Measurements from ENCODE around the gene RNASE13. TPM values are rescaled to one million over a fixed set of nuclear protein-coding genes. Genes with fewer than 3 reads are reported as not detected.
A peak's percentile ranks its signal among the peaks of the same experiment; 100 is the strongest.

Gene RNASE13
- total RNA-seq, 1 experiment from 2014 or later = not detected

DNA sequence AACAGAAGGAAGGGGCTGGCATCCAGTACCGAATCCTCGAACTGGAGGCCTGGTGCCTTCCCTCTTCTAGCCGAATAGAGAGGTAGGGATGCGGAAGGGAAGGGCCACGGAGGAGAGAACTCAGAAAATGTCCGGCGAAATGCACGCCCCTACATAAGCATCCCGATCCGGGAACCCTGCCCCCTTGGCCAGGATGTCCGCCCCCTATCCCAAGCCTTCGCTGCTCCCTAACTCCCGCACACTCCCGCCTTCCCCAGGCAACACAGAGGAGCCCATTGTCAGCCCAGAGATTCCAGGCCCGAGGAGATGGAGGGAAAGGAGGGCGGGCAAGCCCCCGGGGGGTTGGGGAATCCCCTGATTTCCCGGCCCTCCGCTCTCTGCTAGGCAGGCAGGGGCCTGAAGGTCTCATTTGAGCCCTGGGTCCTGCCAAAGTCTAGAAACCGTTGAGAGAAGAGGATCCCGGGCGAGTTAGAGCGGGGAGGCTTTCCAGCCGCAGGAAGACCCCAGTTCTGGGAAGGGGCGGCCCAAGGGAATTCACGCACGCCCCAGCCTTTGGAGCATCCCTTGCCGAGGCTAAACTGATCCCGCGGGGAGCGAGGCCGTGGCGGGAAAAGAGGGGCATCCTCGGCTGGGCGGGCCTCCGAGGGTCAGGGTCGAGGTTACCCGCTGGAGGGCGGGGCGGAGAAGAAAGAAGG, 34.9 kb upstream of the RNASE13 start:
- Histone ChIP-seq H3K27ac (ENCODE audit: low read length) (no peak overlapping the region), H3K4me1 (ENCODE audit: low read length) (peaks cover 26% of the 10 kb centered on the region), H4K20me1 (ENCODE audit: insufficient read depth, low read depth, low read length) (no peaks in the 10 kb centered on the region), H2AFZ (ENCODE audit: low read length) (no peak overlapping the region), H3K4me2 (ENCODE audit: low read depth, low read length, poor library complexity, severe bottlenecking) (peak overlapping the region; percentile 69), H3K27me3 (ENCODE audit: low read length) (peaks cover 3% of the 10 kb centered on the region; the same call in 1 of the 2 replicates), H3K4me3 (ENCODE audit: low read length) (peak overlapping the region; percentile 64; the same call in 1 of the 2 replicates), H3K9me3 (ENCODE audit: low read length) (no peaks in the 10 kb centered on the region), H3K36me3 (ENCODE audit: insufficient read depth, low read length) (no peaks in the 10 kb centered on the region), H3K9ac (ENCODE audit: low read length) (peak overlapping the region; percentile 64; the same call in 1 of the 2 replicates), H3K79me2 (ENCODE audit: low read length) (no peaks in the 10 kb centered on the region), H3K9me2 (replicated peaks; ENCODE audit: insufficient read depth, low read length) (no peaks in the 10 kb centered on the region)
- no peak for DNase-seq

GRCh38 chr14:21068521-21069387, 34.1 kb upstream of the RNASE13 start:
- no peaks in the 10 kb centered on the region for H4K20me1 ChIP-seq (ENCODE audit: insufficient read depth, low read depth, low read length)
- H3K27ac ChIP-seq (ENCODE audit: low read length) = no peak overlapping the region
- peak; percentile 86 for DNase-seq
- peaks cover 3% of the 10 kb centered on the region; the same call in 1 of the 2 replicates for H3K27me3 ChIP-seq (ENCODE audit: low read length)
- peaks cover 26% of the 10 kb centered on the region for H3K4me1 ChIP-seq (ENCODE audit: low read length)
- no peaks in the 10 kb centered on the region for H3K79me2 ChIP-seq (ENCODE audit: low read length)
- H3K4me3 ChIP-seq (ENCODE audit: low read length) = no peak overlapping the region
- H3K9ac ChIP-seq (ENCODE audit: low read length) = no peak overlapping the region
- no peak overlapping the region for H2AFZ ChIP-seq (ENCODE audit: low read length)
- H3K36me3 ChIP-seq (ENCODE audit: insufficient read depth, low read length) = no peaks in the 10 kb centered on the region
- H3K9me2 ChIP-seq (replicated peaks; ENCODE audit: insufficient read depth, low read length) = no peaks in the 10 kb centered on the region
- H3K4me2 ChIP-seq (ENCODE audit: low read depth, low read length, poor library complexity, severe bottlenecking) = no peak overlapping the region
- no peaks in the 10 kb centered on the region for H3K9me3 ChIP-seq (ENCODE audit: low read length)

- peak; percentile 62 for DNase-seq
- H3K9me3 ChIP-seq (ENCODE audit: low read length) = no peaks in the 10 kb centered on the region
- H3K27me3 ChIP-seq (ENCODE audit: low read length) = peaks cover 3% of the 10 kb centered on the region; the same call in 1 of the 2 replicates
- H4K20me1 ChIP-seq (ENCODE audit: insufficient read depth, low read depth, low read length) = no peaks in the 10 kb centered on the region
- H3K9me2 ChIP-seq (replicated peaks; ENCODE audit: insufficient read depth, low read length) = no peaks in the 10 kb centered on the region
- H3K27ac ChIP-seq (ENCODE audit: low read length) = no peak overlapping the region
- peaks cover 21% of the 10 kb centered on the region for H3K4me1 ChIP-seq (ENCODE audit: low read length)
- H3K9ac ChIP-seq (ENCODE audit: low read length) = no peak overlapping the region
- no peaks in the 10 kb centered on the region for H3K79me2 ChIP-seq (ENCODE audit: low read length)
- H2AFZ ChIP-seq (ENCODE audit: low read length) = no peak overlapping the region
- no peaks in the 10 kb centered on the region for H3K36me3 ChIP-seq (ENCODE audit: insufficient read depth, low read length)
- H3K4me3 ChIP-seq (ENCODE audit: low read length) = no peak overlapping the region
- no peak overlapping the region for H3K4me2 ChIP-seq (ENCODE audit: low read depth, low read length, poor library complexity, severe bottlenecking)
Observed at GRCh38 chr14:21066882-21067502, 32.4 kb upstream of the RNASE13 start.

DNA sequence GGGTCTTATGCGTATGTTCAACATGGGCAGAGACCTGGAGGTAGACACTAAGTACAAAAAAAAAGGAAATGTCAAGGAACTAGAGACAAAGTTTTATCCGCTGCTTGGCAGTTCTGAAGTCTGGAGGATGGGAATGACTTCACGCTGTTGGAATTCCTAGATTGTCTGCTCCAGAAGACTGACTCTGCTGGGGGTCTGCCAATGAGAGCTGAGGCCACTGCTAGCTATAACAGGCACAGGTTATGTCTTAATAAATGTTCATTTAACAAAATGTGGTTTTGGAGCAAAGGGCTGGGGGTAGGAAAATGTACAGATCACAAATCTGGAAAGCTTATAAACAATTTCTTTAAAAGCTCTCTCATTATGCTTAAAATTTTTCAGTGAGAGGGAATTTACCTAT, 28.9 kb upstream of the RNASE13 start:
- Histone ChIP-seq H2AFZ (ENCODE audit: low read length) (no peak overlapping the region), H4K20me1 (ENCODE audit: insufficient read depth, low read depth, low read length) (no peaks in the 10 kb centered on the region), H3K27me3 (ENCODE audit: low read length) (no peaks in the 10 kb centered on the region), H3K9ac (ENCODE audit: low read length) (no peak overlapping the region), H3K9me3 (ENCODE audit: low read length) (no peaks in the 10 kb centered on the region), H3K27ac (ENCODE audit: low read length) (no peak overlapping the region), H3K36me3 (ENCODE audit: insufficient read depth, low read length) (no peaks in the 10 kb centered on the region), H3K4me2 (ENCODE audit: low read depth, low read length, poor library complexity, severe bottlenecking) (no peak overlapping the region), H3K4me1 (ENCODE audit: low read length) (no peaks in the 10 kb centered on the region), H3K9me2 (replicated peaks; ENCODE audit: insufficient read depth, low read length) (no peaks in the 10 kb centered on the region), H3K4me3 (ENCODE audit: low read length) (no peak overlapping the region), H3K79me2 (ENCODE audit: low read length) (no peaks in the 10 kb centered on the region)
- no peak for DNase-seq

- no peak for DNase-seq
- Histone ChIP-seq H3K27ac (ENCODE audit: low read length) (no peak overlapping the region), H4K20me1 (ENCODE audit: insufficient read depth, low read depth, low read length) (no peaks in the 10 kb centered on the region), H3K9me2 (replicated peaks; ENCODE audit: insufficient read depth, low read length) (no peaks in the 10 kb centered on the region), H2AFZ (ENCODE audit: low read length) (no peak overlapping the region), H3K36me3 (ENCODE audit: insufficient read depth, low read length) (no peaks in the 10 kb centered on the region), H3K9ac (ENCODE audit: low read length) (no peak overlapping the region), H3K4me2 (ENCODE audit: low read depth, low read length, poor library complexity, severe bottlenecking) (no peak overlapping the region), H3K27me3 (ENCODE audit: low read length) (no peaks in the 10 kb centered on the region), H3K4me3 (ENCODE audit: low read length) (no peak overlapping the region), H3K9me3 (ENCODE audit: low read length) (no peaks in the 10 kb centered on the region), H3K79me2 (ENCODE audit: low read length) (no peaks in the 10 kb centered on the region), H3K4me1 (ENCODE audit: low read length) (no peaks in the 10 kb centered on the region)
Observed at GRCh38 chr14:21061347-21061668, 26.7 kb upstream of the RNASE13 start.

DNA sequence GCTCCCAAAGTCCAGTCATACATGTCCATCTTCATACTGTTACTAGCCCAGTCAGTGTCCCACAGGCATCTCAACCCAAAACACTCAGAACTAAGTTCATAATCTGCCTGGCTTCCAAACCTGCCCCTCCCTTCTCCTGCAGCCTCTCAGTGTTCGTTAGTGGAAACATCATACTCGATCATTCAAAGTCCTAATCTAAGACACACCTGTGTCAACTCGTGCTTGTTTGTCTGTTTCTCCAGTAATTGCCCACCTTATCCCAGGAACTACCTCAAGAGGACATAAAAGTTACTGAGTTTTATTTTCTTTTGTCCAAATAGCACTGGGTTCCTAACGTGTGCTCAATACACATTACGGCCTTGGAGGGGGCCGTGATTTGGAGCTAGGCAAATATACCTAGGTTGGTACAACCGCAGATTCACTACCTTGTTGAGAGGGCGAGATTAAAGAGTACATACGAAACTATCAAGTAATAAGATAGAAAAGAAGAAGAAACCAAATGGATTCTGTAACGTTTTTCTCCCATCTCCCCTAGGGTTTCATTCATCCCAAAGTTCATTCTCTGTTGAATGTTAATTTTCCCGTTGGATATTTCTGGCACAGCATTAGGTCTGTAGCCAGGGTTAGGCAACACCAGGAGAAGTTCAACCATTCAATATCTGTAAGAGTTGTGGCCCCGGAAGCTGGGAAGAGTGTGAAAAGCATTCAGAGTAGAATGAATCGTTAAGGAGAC, 26.2 kb upstream of the RNASE13 start:
- no peaks in the 10 kb centered on the region for H3K79me2 ChIP-seq (ENCODE audit: low read length)
- no peaks in the 10 kb centered on the region for H3K36me3 ChIP-seq (ENCODE audit: insufficient read depth, low read length)
- no peaks in the 10 kb centered on the region for H3K9me3 ChIP-seq (ENCODE audit: low read length)
- no peaks in the 10 kb centered on the region for H4K20me1 ChIP-seq (ENCODE audit: insufficient read depth, low read depth, low read length)
- no peak overlapping the region for H3K9ac ChIP-seq (ENCODE audit: low read length)
- no peaks in the 10 kb centered on the region for H3K27me3 ChIP-seq (ENCODE audit: low read length)
- no peak overlapping the region for H3K27ac ChIP-seq (ENCODE audit: low read length)
- no peak overlapping the region for H3K4me2 ChIP-seq (ENCODE audit: low read depth, low read length, poor library complexity, severe bottlenecking)
- DNase-seq = no peak
- no peaks in the 10 kb centered on the region for H3K9me2 ChIP-seq (replicated peaks; ENCODE audit: insufficient read depth, low read length)
- no peak overlapping the region for H2AFZ ChIP-seq (ENCODE audit: low read length)
- no peak overlapping the region for H3K4me3 ChIP-seq (ENCODE audit: low read length)
- no peaks in the 10 kb centered on the region for H3K4me1 ChIP-seq (ENCODE audit: low read length)

DNA sequence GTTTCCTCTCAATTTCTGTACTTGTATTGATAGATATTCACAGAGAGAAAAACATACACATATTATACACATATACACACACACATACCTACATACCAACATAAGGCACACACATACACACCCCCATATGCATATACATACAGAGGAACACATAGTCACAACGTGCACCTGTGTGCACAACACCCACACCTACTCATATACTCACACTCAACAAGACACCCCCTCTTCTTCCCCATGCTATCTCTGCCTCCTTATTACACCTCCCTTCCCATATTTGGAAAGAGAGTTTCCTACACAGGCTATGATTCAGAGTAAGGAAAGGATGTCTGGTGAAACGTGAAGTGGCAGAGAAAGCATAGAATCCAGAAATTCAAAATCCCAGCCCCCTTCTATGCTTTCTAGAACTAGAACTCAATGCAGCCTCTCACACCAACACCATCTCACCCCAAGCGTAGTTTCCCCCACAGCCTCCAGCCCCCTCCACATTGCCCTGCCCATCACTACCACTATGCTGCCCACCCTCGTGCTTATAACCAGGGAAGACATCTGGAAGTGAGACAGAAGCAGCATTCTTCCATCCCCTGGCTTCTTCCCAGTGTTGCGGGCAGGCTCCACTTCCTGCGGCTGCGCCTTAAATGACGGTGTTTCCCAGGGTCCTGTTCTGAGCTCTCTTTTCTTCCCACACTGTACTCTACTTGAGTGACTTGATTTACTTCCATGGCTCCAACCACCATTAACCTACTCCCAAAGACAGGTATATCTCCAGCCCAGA, 25.4 kb upstream of the RNASE13 start:
- no peak overlapping the region for H3K4me2 ChIP-seq (ENCODE audit: low read depth, low read length, poor library complexity, severe bottlenecking)
- H4K20me1 ChIP-seq (ENCODE audit: insufficient read depth, low read depth, low read length) = no peaks in the 10 kb centered on the region
- no peaks in the 10 kb centered on the region for H3K36me3 ChIP-seq (ENCODE audit: insufficient read depth, low read length)
- H3K79me2 ChIP-seq (ENCODE audit: low read length) = no peaks in the 10 kb centered on the region
- H3K27ac ChIP-seq (ENCODE audit: low read length) = no peak overlapping the region
- H3K9me2 ChIP-seq (replicated peaks; ENCODE audit: insufficient read depth, low read length) = no peaks in the 10 kb centered on the region
- no peak overlapping the region for H3K9ac ChIP-seq (ENCODE audit: low read length)
- no peak overlapping the region for H2AFZ ChIP-seq (ENCODE audit: low read length)
- H3K4me3 ChIP-seq (ENCODE audit: low read length) = no peak overlapping the region
- H3K9me3 ChIP-seq (ENCODE audit: low read length) = no peaks in the 10 kb centered on the region
- no peak for DNase-seq
- no peaks in the 10 kb centered on the region for H3K27me3 ChIP-seq (ENCODE audit: low read length)
- H3K4me1 ChIP-seq (ENCODE audit: low read length) = no peaks in the 10 kb centered on the region
